IPS DF 19.7 (cell line): ENCODE measurements around the gene ASCC3.

ENCODE experiments used
- DNase-seq: peaks from one replicate; pipeline ENCODE4 v3.0.0-alpha.2; 2013; ENCODE audit warnings: low read depth, low spot score

The ASCC3 gene

DNA sequence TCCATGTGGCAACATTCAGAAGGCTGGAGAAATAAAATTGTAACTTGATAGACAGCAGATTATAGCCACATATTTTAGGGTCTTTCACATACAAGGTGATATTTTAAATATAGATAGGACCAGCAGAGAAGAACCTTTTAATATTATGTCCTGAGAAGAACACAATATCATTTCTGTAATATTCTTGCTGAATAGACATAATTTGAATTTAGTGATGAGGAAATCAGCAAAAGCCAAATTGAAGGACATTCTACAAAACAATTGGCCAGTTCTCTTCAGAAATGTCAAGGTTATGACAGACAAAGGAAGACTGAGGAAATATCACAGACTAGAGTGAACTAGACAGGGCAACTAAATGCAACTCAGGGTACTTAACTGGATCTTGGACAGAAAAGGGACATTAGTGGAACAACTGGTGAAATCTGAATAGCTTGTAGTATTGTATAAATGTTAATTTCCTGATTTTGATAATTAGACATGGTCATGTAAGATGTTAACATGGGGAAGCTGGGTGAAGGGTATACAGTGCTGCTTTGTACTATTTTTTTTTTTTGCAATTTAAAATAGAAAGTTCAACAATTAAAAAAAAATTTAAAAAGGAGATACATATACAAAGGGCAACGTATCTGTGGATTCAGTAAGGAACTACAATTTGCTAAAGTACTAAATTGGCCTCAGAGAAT, 281.9 kb downstream of the ASCC3 start:
- DNase-seq, result no peak

GRCh38 chr6:100595456-100595855, 285.7 kb downstream of the ASCC3 start:
- DNase-seq, result no peak

GRCh38 chr6:100593522-100593921, 287.6 kb downstream of the ASCC3 start:
- DNase-seq, result no peak

DNA sequence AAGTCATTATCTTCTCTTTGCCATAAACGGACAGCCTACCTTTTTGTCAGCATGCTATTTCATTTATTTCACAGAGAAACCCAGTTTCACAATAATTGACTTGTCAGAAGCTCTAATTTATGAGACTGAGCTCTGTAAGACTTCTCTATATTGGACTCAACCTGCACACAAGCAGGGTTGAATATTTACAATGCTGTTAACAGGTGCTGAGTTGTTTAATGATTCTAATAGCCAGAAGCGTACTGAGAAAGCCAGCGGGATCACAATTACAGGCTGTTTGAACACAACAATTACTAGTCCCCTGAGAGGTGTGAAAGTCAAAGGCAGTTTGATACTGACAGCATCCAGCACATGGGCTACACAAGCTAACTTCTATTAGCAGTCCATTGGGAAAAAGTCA, 288.2 kb downstream of the ASCC3 start:
- DNase-seq, result no peak

DNA sequence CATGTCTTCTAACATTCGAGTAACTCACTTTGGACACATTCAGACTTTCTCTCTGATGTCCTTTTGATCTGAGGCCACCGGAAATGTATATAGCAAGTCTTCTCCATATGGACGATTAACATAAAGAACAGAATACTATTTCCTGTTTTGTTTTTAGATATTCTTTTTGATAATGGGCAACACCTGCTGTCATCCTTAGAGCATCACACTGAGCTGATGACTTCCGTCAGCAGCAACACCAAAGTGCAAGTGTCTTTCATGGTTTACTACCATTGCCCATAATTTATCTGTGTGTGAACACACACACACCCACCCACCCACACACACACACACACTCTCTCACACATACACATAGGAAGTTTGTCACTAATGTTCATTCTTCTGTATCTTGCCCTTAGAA, 303.7 kb downstream of the ASCC3 start:
- DNase-seq, result no peak

GRCh38 chr6:100575921-100576320, 305.2 kb downstream of the ASCC3 start:
- no peak for DNase-seq

GRCh38 chr6:100574836-100575235, 306.3 kb downstream of the ASCC3 start:
- no peak for DNase-seq

- DNase-seq, result no peak
Measured at GRCh38 chr6:100573166-100573565, 308.0 kb downstream of the ASCC3 start.

- no peak for DNase-seq
Measured at GRCh38 chr6:100568255-100568654, 312.9 kb downstream of the ASCC3 start.

GRCh38 chr6:100566563-100566962, 314.6 kb downstream of the ASCC3 start:
- no peak for DNase-seq

GRCh38 chr6:100565439-100566104, 315.6 kb downstream of the ASCC3 start:
- DNase-seq, result no peak

DNA sequence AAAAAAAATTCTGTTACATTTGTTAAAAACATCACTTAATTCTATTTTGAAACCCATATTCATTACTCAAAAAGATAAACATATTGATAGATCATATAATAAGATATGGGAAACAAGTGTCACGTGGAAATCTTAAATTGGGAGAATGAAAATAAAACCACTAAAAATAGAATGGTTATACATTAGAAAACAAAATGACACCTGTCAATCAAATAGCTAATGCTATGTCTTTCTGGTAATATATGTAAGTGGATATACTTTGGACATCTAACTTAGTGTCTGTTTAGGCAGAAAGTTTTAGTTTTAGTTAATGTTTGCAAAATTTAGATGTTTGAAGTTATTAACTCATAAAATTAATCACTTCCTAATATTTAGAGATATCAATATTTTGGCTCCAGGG, 321.3 kb downstream of the ASCC3 start:
- no peak for DNase-seq

DNA sequence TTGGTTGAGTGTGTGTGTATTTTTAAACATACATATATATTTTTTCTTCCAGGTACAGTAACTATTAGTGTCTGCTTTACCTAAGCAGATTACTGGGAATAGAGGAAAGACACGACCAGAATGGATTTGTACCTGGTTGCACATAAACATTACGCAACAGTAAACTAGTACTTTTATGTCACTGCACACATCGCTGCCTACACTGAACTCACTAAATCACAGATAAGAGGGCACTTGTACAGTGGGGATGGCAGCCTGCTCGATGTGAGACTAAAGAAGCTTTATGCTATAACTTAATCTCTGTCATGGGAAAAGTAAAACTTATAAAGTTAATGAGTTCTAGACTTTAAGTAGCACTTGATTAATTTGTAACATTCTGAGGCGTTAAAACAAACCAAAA, 326.9 kb downstream of the ASCC3 start:
- DNase-seq, result no peak

DNA sequence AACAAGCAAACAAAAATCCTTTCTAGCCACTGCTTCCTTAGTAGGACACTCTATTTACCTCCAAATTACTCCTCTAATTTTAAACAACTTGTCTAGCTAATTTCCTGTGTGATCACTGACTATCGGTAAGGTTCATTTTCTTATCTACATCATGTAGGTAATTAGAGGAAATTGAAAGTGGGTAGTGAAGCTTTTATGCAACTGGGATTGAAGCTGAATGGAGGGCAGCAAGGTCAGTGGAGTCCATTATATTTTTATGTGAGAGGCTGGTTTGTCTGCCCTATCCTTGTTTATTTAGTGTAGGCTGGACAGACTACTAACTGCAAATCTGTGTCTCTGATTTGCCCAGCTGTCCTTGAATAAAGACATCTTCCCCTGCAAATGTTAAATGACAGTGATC, 327.9 kb downstream of the ASCC3 start:
- DNase-seq, result no peak

DNA sequence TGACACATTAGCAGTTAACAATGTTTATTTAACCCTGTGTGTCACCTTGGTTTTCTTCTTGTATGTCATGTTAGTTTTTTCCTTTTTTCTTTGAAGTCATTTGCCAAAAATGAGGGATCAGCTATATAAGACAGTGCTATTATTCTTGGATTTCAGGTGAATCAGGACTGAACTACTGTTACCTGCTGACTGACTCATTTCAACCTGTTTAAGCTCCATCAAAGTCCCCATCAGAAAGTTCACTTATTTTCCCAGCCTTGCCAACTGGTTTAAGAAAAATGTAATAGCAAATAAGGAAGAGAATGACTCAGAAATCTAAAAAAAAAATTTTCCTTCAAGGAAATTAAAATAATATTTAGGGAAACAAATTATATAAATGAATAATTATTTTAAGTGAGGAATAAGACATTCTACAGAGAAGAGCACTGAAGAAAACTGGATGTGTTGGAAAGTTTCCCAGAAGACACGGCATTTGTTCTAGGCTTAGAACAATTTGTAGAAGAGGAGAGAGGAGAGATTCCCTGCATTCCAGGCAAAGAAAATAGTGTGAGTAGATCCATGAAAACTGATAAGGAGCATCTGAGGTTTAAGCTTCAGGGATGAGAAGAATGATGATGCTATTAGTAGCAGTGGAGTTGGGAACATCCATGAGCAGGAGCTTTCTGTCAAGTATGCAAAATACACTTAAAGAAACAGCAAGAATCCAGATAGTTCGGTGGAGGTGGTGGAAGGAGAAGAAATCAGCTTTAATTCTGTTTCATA, 331.5 kb downstream of the ASCC3 start:
- no peak for DNase-seq

GRCh38 chr6:100538086-100538485, 343.0 kb downstream of the ASCC3 start:
- DNase-seq, result no peak

GRCh38 chr6:100518588-100518987, 362.5 kb downstream of the ASCC3 start:
- DNase-seq, result no peak

GRCh38 chr6:100517633-100518032, 363.5 kb downstream of the ASCC3 start:
- no peak for DNase-seq

DNA sequence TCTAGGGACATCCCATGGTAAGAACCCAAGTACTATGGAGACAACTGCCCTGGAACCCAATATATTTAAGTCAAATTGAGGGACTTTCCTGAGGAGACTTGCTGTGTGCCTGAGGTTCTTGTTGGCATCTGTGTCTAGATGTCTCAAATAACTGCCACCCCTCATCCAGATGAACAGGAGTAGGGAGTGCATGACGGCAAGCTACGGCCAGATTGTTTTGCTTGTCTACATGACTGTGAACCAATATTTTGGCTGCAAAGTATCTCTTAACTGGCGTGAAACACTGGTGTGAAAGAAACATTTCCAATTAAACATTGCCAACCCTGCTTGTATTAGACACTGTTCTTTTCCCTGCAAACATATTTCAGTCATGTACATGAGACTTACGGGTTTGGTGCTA, 364.0 kb downstream of the ASCC3 start:
- DNase-seq, result no peak

DNA sequence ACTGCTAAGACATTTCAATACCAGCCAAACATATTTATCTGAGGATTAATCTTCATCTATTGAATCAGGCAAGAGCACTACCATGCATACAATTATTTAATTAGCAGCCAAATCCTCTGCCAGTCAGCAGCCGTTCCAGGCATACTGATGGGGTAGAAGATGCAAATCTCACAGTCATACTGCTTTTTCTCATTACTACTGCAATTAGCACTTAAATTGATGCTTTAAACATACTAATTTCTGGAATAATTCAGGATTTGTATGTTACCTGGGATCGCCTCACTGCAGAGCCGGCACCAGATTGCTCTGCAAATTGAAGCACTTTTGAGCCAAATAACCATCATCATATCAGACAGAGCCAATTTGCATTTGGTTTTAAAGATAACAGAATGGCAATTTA, 366.5 kb downstream of the ASCC3 start:
- no peak for DNase-seq

GRCh38 chr6:100512203-100512862, 368.8 kb downstream of the ASCC3 start:
- no peak for DNase-seq

DNA sequence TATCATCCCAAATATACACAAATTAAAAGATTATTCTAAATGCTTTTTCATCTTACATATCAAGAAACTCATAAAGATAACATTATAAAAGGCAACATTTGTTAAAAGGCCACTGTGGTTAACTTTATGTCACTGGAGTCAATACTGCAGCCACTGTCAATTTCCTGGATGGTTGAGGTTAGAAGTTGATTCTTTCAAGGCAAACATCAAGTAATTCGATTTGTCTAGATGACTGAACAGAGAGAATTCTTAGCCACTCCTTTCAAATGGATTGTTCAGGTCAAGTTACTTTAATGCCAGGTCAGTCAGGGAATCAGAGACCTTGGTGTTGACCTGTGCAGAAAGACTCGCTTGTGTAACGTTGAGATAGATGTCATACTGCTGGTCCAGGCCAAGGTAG, 372.0 kb downstream of the ASCC3 start:
- no peak for DNase-seq
